Heart left ventricle (tissue), 16 donors: Measurements from ENCODE around the gene PEA15. TPM values are rescaled to one million over a fixed set of nuclear protein-coding genes. Genes with fewer than 3 reads are reported as not detected.

ENCODE experiments used
- ATAC-seq, 4 donors: fragments of 200-7000 bp; cut with Tn5 transposase; one replicate each; pipeline ENCODE4 v1.9.1; 2020 to 2022; ENCODE audit warnings: moderate library complexity in 4 of 4, mild to moderate bottlenecking in 3 of 4, moderate number of reproducible peaks in 1 of 4
- DNase-seq, 5 donors: peaks; one replicate each; pipeline ENCODE4 v3.0.0-alpha.2; 2020
- H3K27ac ChIP-seq, 12 donors: fragments of 200-600 bp; sonication (generic) in 4 of 12; one replicate each; pipeline versions ENCODE4 v1.5.0 to v1.8.0; 2016 to 2022; ENCODE audit warnings: mild to moderate bottlenecking in 2 of 12
- H3K27me3 ChIP-seq, 9 donors: fragments of 200-600 bp; sonication (generic) in 2 of 9; one replicate each; pipeline versions ENCODE4 v1.5.1 to v1.8.0; 2016 to 2022; ENCODE audit warnings: mild to moderate bottlenecking in 3 of 9
- H3K36me3 ChIP-seq, 9 donors: fragments of 200-600 bp; sonication (generic) in 2 of 9; one replicate each; pipeline versions ENCODE4 v1.5.0 to v1.8.0; 2018 to 2022; ENCODE audit warnings: mild to moderate bottlenecking in 2 of 9
- H3K4me1 ChIP-seq, 12 donors: fragments of 200-600 bp; sonication (generic) in 4 of 12; one replicate each; pipeline versions ENCODE4 v1.5.0 to v1.8.0; 2016 to 2022; ENCODE audit warnings: mild to moderate bottlenecking in 3 of 12
- H3K4me3 ChIP-seq, 12 donors: fragments of 200-600 bp; sonication (generic) in 4 of 12; one replicate each; pipeline versions ENCODE4 v1.5.0 to v1.8.0; 2017 to 2022; ENCODE audit warnings: mild to moderate bottlenecking in 9 of 12, moderate library complexity in 4 of 12
- H3K9me3 ChIP-seq, 12 donors: fragments of 200-600 bp; sonication (generic) in 4 of 12; one replicate each; pipeline versions ENCODE4 v1.5.0 to v1.8.0; 2016 to 2022; ENCODE audit warnings: mild to moderate bottlenecking in 1 of 12
- CTCF ChIP-seq, 12 donors: fragments of 200-600 bp; sonication (generic) in 4 of 12; IDR thresholded peaks; one replicate each; pipeline versions ENCODE4 v1.5.0 to v1.8.0; 2018 to 2022; ENCODE audit warnings: antibody characterized with exemption in 12 of 12, mild to moderate bottlenecking in 5 of 12
- POLR2A ChIP-seq, 2 donors: fragments of 450-650 bp; IDR thresholded peaks; one replicate each; pipeline ENCODE4 v1.6.1; 2017; ENCODE audit warnings: antibody characterized with exemption in 2 of 2, mild to moderate bottlenecking in 2 of 2, moderate library complexity in 2 of 2
- WGBS, 4 donors: extraction: QIAGEN DNeasy Blood & Tissue Kit in 2 of 4; methylation state at CpG; one replicate each; pipeline versions ENCODE4 v1.1.5 to v1.1.7; 2013 to 2018; 5-methylcytosine and 5-hydroxymethylcytosine counted together
- intact Hi-C, 10 donors: fragments of 100-400 bp; cut with DNase I; formaldehyde crosslinking; loops; one replicate each; pipeline versions ENCODE4 v1.11.1 to v1.14.2; 2022
- polyA plus RNA-seq, 2 donors: library from polyadenylated mRNA; stranded (reverse); fragments of 200-250 nt; gene quantifications; one replicate each; pipeline ENCODE4 v1.2.3, GENCODE V29; 2013
- total RNA-seq, 9 donors: library from RNA; depleted of rRNA in 2 of 9; stranded (reverse); fragments of >200 nt in 2 of 9; fragmentation: NEBNext Ultra II Directional in 3 of 9; extraction: Animal tissue kit (Norgen Biotek cat#: 25700) in 3 of 9; gene quantifications; one replicate each; pipeline versions ENCODE4 v1.1.0 to v1.2.4, GENCODE V29; 2016 to 2023
- donor health status: ischemic (EF 13 %, LVEDD 7.1; RV severe dilation, severe dysfunction).
- donor health status: healthy with polysubstance abuse.
- donor health status: DM: no; HTN: yes; CAD: no.
- donor health status: DM: no; HTN: no; CAD: no.
- donor health status: ischemic (EF 25% LVEDD 6.9; RV normal size, moderate dysfunction).
- donor health status: ischemic (EF 25% LVEDD 5.7; RV mildly dilated, moderate dysfunction).
- donor health status: healthy.
- donor health status: DM: yes; HTN: yes; CAD: no.
- donor health status: ischemic (EF 35%, LVEDD 5.7; RV mildly dilated, moderate dysfunction).
- donor health status: nonischemic (EF 11% LVEDD 7.7; RV severe dilation, severe dysfunction).
- donor health status: DM: yes; HTN: yes; CAD: no.
- donor health status: PGD.
- donor health status: ischemic (EF 29% LVEDD 5.4; RV normal size, mild dysfunction).
- donor health status: nonischemic (EF 23%, LVEDD 6.1; RV moderate dilation, normal function).

The PEA15 gene
- total and polyA plus RNA-seq, 11 donors: 134 to 1,078 (median 290) TPM

GRCh38 chr1:160207118-160207650 is 2.0 kb downstream of the PEA15 start:
- intact Hi-C loops: loop anchor here in 2 of 10 donors (5.0 kb wide), 2 partner anchors 35 to 50 kb away; no protein-coding TSS in a partner anchor
- Histone ChIP-seq H3K27me3 (no peaks in the 10 kb centered on the region), H3K9me3 (no peaks in the 10 kb centered on the region), H3K4me3 (peak overlapping the region in 3 of 12 donors; percentile 72 to 86 (median 79)), H3K36me3 (peaks cover 0 to 53% (median 15%) of the 10 kb centered on the region in 9 donors), H3K27ac (peak overlapping the region; percentile 56 to 98 (median 90)), H3K4me1 (peaks cover 22 to 68% (median 58%) of the 10 kb centered on the region in 12 donors)
- ATAC-seq (no peak), DNase-seq (no peak)
- WGBS, 4 donors: 58 to 65% (median 60%) methylated on average over 4 of the region's 4 CpGs
- TF ChIP-seq CTCF (IDR thresholded peaks at IDR 0.05) (no peak), POLR2A (IDR thresholded peaks at IDR 0.05) (no peak)

GRCh38 chr1:160207771-160208556 is 2.8 kb downstream of the PEA15 start:
- Histone ChIP-seq H3K9me3 (no peaks in the 10 kb centered on the region), H3K27me3 (no peaks in the 10 kb centered on the region), H3K27ac (peak overlapping the region; percentile 56 to 98 (median 90)), H3K36me3 (peaks cover 0 to 60% (median 23%) of the 10 kb centered on the region in 9 donors), H3K4me1 (peaks cover 22 to 68% (median 58%) of the 10 kb centered on the region in 12 donors), H3K4me3 (peak overlapping the region in 5 of 12 donors; percentile 1 to 13 (median 6))
- DNase-seq (peak in 3 of 5 donors; percentile 51 to 62 (median 60)), ATAC-seq (peak in 1 of 4 donors; percentile 51)
- TF ChIP-seq CTCF (IDR thresholded peaks at IDR 0.05) (no peak), POLR2A (IDR thresholded peaks at IDR 0.05) (no peak)
- intact Hi-C loops: loop anchor here in 2 of 10 donors (5.0 kb wide), 2 partner anchors 34 to 49 kb away; no protein-coding TSS in a partner anchor
- WGBS, 4 donors: 39 to 54% (median 49%) methylated on average over 7 to 9 of the region's 9 CpGs

- no peak for ATAC-seq
- Histone ChIP-seq H3K27ac (peak overlapping the region; percentile 56 to 98 (median 90)), H3K36me3 (peaks cover 0 to 68% (median 30%) of the 10 kb centered on the region in 9 donors), H3K4me3 (peak overlapping the region in 5 of 12 donors; percentile 1 to 13 (median 5)), H3K9me3 (no peaks in the 10 kb centered on the region), H3K27me3 (no peaks in the 10 kb centered on the region), H3K4me1 (peaks cover 22 to 68% (median 58%) of the 10 kb centered on the region in 12 donors)
- no peak for TF ChIP-seq POLR2A (IDR thresholded peaks at IDR 0.05)
- TF ChIP-seq CTCF (IDR thresholded peaks at IDR 0.05): no peak
- DNase-seq: no peak
- intact Hi-C loops: loop anchor here in 2 of 10 donors (5.0 kb wide), 2 partner anchors 34 to 49 kb away; no protein-coding TSS in a partner anchor
- 51 to 62% (median 55%) methylated on average over 6 of the region's 6 CpGs for WGBS, 4 donors
Measured at GRCh38 chr1:160208557-160209320, 3.6 kb downstream of the PEA15 start.
